CD4-positive, alpha-beta T cell treated with Interleukin-17A for 1 hour (primary cell): ENCODE results near the gene ARAP2.

ENCODE experiments used
- DNase-seq: peaks from one replicate; pipeline ENCODE4 v3.0.0-alpha.2; 2020

The ARAP2 gene

GRCh38 chr4:36026348-36026880 lies 217.9 kb downstream of the ARAP2 start:
- DNase-seq: no peak

DNA sequence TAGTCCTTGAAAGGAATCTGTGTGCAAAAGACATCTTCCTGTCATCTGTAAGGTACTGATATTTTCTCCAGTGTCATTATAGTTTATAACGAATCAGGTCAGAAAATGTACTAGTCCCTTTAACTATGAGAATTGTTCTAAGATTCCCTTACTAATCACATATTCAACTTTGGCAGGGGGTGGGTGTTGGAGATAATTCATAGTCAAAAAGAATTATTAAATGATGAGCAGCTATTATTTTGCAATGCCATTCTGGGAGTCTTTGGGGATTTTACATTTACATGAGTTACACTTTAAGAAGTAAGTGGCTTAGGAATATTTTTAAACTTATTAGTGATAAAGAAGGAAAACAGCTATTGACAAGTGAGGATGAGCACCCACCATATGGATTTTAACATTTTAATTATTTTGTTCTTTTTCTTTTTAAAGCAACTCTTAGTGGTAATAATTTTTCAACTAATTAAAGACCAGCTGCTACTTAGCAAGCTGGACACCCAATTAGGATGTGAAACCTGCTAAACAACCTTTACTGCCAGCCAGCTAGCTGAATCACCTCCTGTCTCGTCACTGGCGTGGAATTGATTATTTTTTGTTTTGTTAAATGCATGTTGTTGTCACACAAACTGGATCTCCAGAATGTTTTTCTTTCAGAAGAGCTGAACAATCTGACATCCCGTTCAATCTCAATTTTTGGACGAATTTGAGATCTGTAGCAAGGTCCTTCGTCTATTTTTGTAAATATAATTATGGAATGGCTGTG lies 219.2 kb downstream of the ARAP2 start:
- no peak for DNase-seq

DNA sequence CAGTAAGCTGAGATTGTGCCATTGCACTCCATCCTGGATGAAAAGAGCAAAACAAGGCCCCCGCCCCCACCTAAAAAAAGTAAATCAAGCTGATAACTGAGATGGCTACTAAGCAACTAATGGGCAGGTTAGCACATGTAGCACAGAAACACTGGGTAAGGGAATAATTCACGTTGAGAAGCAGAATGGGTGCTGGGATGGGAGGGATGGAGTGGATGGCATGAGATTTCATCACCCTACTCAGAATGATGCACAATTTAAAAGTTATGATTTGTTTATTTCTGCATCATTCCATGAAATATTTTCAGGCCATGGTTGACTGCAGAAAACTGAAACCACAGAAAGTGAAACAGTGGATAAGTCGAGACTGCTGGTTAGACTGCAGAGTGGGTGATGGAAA lies 224.0 kb downstream of the ARAP2 start:
- DNase-seq: no peak
